HepG2 (cell line): ENCODE data around the gene DERL2. TPM values are rescaled to one million over a fixed set of nuclear protein-coding genes. Genes with fewer than 3 reads are reported as not detected.

ENCODE experiments used
- MLXIP ChIP-seq: sonication (generic); formaldehyde crosslinking; IDR thresholded peaks from 2 replicates; pipeline ENCODE4 v1.9.0; 2021; ENCODE audit warnings: missing genetic modification reagents, borderline replicate concordance
- MXD1 ChIP-seq: sonication (generic); formaldehyde crosslinking; IDR thresholded peaks from 2 replicates; pipeline ENCODE4 v1.4.0; 2020; ENCODE audit warnings: mild to moderate bottlenecking, missing genetic modification reagents
- PHF21A ChIP-seq: sonication (generic); formaldehyde crosslinking; IDR thresholded peaks from 2 replicates; pipeline ENCODE4 v1.5.0; 2020; ENCODE audit warnings: mild to moderate bottlenecking, missing genetic modification reagents
- PRDM15 ChIP-seq: sonication (generic); formaldehyde crosslinking; IDR thresholded peaks from 2 replicates; pipeline ENCODE4 v1.4.0; 2020; ENCODE audit warnings: missing genetic modification reagents
- PRMT3 ChIP-seq: sonication (generic); formaldehyde crosslinking; IDR thresholded peaks from 2 replicates; pipeline ENCODE4 v1.8.1; 2022; ENCODE audit warnings: low read depth, mild to moderate bottlenecking, moderate library complexity, missing genetic modification reagents, borderline replicate concordance
- TBX3 ChIP-seq: fragments of 450-650 bp; IDR thresholded peaks from 2 replicates; pipeline ENCODE4 v1.6.1; 2017; ENCODE audit warnings: antibody characterized with exemption, mild to moderate bottlenecking, inconsistent platforms, borderline replicate concordance
- TCF7L2 ChIP-seq: IDR thresholded peaks from 2 replicates; pipeline ENCODE4 v1.6.1; 2011; ENCODE audit warnings: mild to moderate bottlenecking, low read depth, low read length, moderate library complexity
- ZFP62 ChIP-seq: sonication (generic); formaldehyde crosslinking; IDR thresholded peaks from 2 replicates; pipeline ENCODE4 v1.4.0; 2020; ENCODE audit warnings: missing genetic modification reagents
- ZNF280D ChIP-seq: sonication (generic); formaldehyde crosslinking; IDR thresholded peaks from 2 replicates; pipeline ENCODE4 v1.5.1; 2020; ENCODE audit warnings: mild to moderate bottlenecking, missing genetic modification reagents
- ZNF30 ChIP-seq: sonication (generic); formaldehyde crosslinking; IDR thresholded peaks from 2 replicates; pipeline ENCODE4 v1.5.0; 2020; ENCODE audit warnings: mild to moderate bottlenecking, missing genetic modification reagents
- ZNF451 ChIP-seq: sonication (generic); formaldehyde crosslinking; IDR thresholded peaks from 2 replicates; pipeline ENCODE4 v1.5.0; 2020; ENCODE audit warnings: mild to moderate bottlenecking, missing genetic modification reagents
- ZNF619 ChIP-seq: sonication (generic); formaldehyde crosslinking; IDR thresholded peaks from 2 replicates; pipeline ENCODE4 v1.4.0; 2020; ENCODE audit warnings: mild to moderate bottlenecking, missing genetic modification reagents
- ZNF670 ChIP-seq: sonication (generic); formaldehyde crosslinking; IDR thresholded peaks from 2 replicates; pipeline ENCODE4 v1.8.0; 2022; ENCODE audit warnings: mild to moderate bottlenecking, missing genetic modification reagents, borderline replicate concordance
- ZNF790 ChIP-seq: sonication (generic); formaldehyde crosslinking; IDR thresholded peaks from 2 replicates; pipeline ENCODE4 v1.8.0; 2022; ENCODE audit warnings: missing genetic modification reagents, mild to moderate bottlenecking, borderline replicate concordance
- ZSCAN22 ChIP-seq: sonication (generic); formaldehyde crosslinking; IDR thresholded peaks from 2 replicates; pipeline ENCODE4 v1.4.0; 2020; ENCODE audit warnings: mild to moderate bottlenecking, missing genetic modification reagents
- polyA plus RNA-seq, 8 experiments: library from polyadenylated mRNA; depleted of rRNA in 3 of 8; stranded (reverse) in 7 of 8; unstranded in 1 of 8; fragments of >200 nt; fragmentation: Illumina TruSeq in 4 of 8; extraction: Trizol in 4 of 8; gene quantifications; 2 replicates each; pipeline versions ENCODE4 v1.2.1 to v1.2.3, GENCODE V29; 2011 to 2016; ENCODE audit warnings: low read depth in 4 of 8, missing spikeins in 1 of 8, mixed read lengths in 1 of 8; ENCODE audit not compliant: insufficient read depth in 1 of 8
- total RNA-seq, 5 experiments: library from RNA; depleted of rRNA; stranded (reverse); fragments of >200 nt; fragmentation: Illumina TruSeq; extraction: Trizol; gene quantifications; 2 replicates each; pipeline ENCODE4 v1.2.3, GENCODE V29; 2016; ENCODE audit warnings: low read depth in 1 of 5
- TF ChIP-seq, protein P1 (sequence below): sonication (generic); formaldehyde crosslinking; IDR thresholded peaks from 2 replicates; pipeline ENCODE4 v1.8.0; 2022; ENCODE audit warnings: mild to moderate bottlenecking, missing genetic modification reagents; ENCODE audit not compliant: insufficient replicate concordance

Gene DERL2
- total and polyA plus RNA-seq, 2 of the 13 experiments (the other 11 are each of a cell fraction or from before 2014, with no cell fraction given): 59.3 to 65.2 TPM

GRCh38 chr17:5438716-5439445 lies 47.1 kb downstream of the DERL2 start, which contains the start of gene C1QBP (continued):
- TF ChIP-seq ZNF280D (CRISPR knock-in tag): no peak
- peak; percentile 95 for TF ChIP-seq MXD1 (CRISPR knock-in tag)
- TF ChIP-seq TBX3: no peak
- peak; percentile 94 for TF ChIP-seq PRDM15 (CRISPR knock-in tag)
- no peak for TF ChIP-seq ZFP62 (CRISPR knock-in tag)
- TF ChIP-seq PHF21A (CRISPR knock-in tag): no peak
- TF ChIP-seq ZNF451 (CRISPR knock-in tag): peak; percentile 93
- peak; percentile 98; the same call in 1 of the 2 replicates for TF ChIP-seq ZNF790 (CRISPR knock-in tag)
- TF ChIP-seq ZNF619 (CRISPR knock-in tag): no peak
- TF ChIP-seq ZSCAN22: peak; percentile 62; the same call in 1 of the 2 replicates
- no peak; the same call in 1 of the 2 replicates for TF ChIP-seq MLXIP (CRISPR knock-in tag)
- TF ChIP-seq ZNF30: no peak
- no peak for TF ChIP-seq TCF7L2
- peak; percentile 65; the same call in 1 of the 2 replicates for TF ChIP-seq ZNF670 (CRISPR knock-in tag)
- no peak for TF ChIP-seq PRMT3 (CRISPR knock-in tag)
- TF ChIP-seq, protein P1, sequence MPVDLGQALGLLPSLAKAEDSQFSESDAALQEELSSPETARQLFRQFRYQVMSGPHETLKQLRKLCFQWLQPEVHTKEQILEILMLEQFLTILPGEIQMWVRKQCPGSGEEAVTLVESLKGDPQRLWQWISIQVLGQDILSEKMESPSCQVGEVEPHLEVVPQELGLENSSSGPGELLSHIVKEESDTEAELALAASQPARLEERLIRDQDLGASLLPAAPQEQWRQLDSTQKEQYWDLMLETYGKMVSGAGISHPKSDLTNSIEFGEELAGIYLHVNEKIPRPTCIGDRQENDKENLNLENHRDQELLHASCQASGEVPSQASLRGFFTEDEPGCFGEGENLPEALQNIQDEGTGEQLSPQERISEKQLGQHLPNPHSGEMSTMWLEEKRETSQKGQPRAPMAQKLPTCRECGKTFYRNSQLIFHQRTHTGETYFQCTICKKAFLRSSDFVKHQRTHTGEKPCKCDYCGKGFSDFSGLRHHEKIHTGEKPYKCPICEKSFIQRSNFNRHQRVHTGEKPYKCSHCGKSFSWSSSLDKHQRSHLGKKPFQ (CRISPR knock-in tag): no peak
